ENCODE results near the gene ITGA6.

ITGA6 gene

DNA sequence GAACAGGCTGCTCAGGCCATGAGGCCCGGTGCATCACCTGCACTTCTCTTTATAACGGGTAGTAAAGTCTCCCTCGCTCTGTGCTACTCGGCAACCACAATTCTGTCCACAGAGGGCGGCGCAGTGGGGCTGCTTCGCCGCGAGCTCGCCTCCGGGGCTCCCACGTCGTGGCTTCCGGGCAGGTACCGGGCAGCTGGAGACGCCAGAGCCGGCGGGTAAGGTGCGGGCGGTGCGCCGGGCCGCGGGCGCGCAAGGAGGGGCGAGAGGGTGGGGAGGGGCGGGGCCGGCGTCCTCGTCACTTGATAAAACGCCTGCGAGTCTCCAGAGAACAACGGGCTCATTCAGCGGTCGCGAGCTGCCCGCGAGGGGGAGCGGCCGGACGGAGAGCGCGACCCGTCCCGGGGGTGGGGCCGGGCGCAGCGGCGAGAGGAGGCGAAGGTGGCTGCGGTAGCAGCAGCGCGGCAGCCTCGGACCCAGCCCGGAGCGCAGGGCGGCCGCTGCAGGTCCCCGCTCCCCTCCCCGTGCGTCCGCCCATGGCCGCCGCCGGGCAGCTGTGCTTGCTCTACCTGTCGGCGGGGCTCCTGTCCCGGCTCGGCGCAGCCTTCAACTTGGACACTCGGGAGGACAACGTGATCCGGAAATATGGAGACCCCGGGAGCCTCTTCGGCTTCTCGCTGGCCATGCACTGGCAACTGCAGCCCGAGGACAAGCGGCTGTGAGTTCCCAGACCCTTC, at the start of gene ITGA6:
ITGA6 (plus strand) TSS at position 331 of the 734 bp plus-strand sequence.
- peak; percentile 78 for ATAC-seq
- peaks cover 20% of the 10 kb centered on the region for H3K4me1 Mint-ChIP-seq

GRCh38 chr2:172380436-172381274, 46.7 kb upstream of the ITGA6 start:
- peaks cover 11% of the 10 kb centered on the region for H3K4me1 Mint-ChIP-seq

More for the DNA sequence above, at the start of gene ITGA6:
- H3K9me3 Mint-ChIP-seq: no peaks in the 10 kb centered on the region
- no peaks in the 10 kb centered on the region for H3K36me3 Mint-ChIP-seq
- peaks cover 26% of the 10 kb centered on the region for H3K27me3 Mint-ChIP-seq
- H3K27ac Mint-ChIP-seq: no peak within 1 kb of the TSS
- H3K4me3 Mint-ChIP-seq: peak within 1 kb of the TSS; percentile 72

GRCh38 chr2:172381275-172382027, 45.9 kb upstream of the ITGA6 start:
- H3K27me3 Mint-ChIP-seq: peaks cover 20% of the 10 kb centered on the region
- peaks cover 11% of the 10 kb centered on the region for H3K4me1 Mint-ChIP-seq
- no peak overlapping the region for H3K27ac Mint-ChIP-seq
- peaks cover 5% of the 10 kb centered on the region for H3K36me3 Mint-ChIP-seq
- peaks cover 5% of the 10 kb centered on the region for H3K9me3 Mint-ChIP-seq
- no peak for ATAC-seq
- H3K4me3 Mint-ChIP-seq: no peak overlapping the region

More at GRCh38 chr2:172380436-172381274, 46.7 kb upstream of the ITGA6 start:
- peaks cover 5% of the 10 kb centered on the region for H3K36me3 Mint-ChIP-seq
- no peak overlapping the region for H3K4me3 Mint-ChIP-seq
- H3K27me3 Mint-ChIP-seq: peaks cover 24% of the 10 kb centered on the region
- ATAC-seq: no peak
- peaks cover 5% of the 10 kb centered on the region for H3K9me3 Mint-ChIP-seq
- H3K27ac Mint-ChIP-seq: no peak overlapping the region

DNA sequence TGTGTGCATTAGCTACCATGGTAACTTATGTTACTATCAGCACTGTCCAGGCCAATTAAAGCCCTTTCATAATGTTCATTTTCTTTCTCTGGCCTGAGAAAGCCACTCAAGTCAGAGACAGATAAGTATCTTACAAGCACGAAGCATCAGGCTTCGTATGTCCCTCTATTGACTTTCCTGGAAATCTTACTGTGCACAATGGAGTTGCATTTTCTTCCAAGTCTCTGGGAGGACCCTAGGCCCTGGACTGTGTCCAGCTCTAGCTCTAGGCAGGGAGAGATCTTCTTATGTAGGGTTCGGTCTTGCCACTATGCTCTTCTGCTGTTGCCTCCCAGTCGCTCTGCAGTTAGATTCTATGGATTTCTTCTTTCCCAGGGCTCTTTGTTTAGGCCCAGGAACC, 40.0 kb upstream of the ITGA6 start:
- H3K4me1 Mint-ChIP-seq: no peaks in the 10 kb centered on the region
- H3K27me3 Mint-ChIP-seq: peaks cover 20% of the 10 kb centered on the region
- no peak overlapping the region for H3K4me3 Mint-ChIP-seq
- no peak overlapping the region for H3K27ac Mint-ChIP-seq
- H3K9me3 Mint-ChIP-seq: no peaks in the 10 kb centered on the region
- no peaks in the 10 kb centered on the region for H3K36me3 Mint-ChIP-seq
- ATAC-seq: no peak

- H3K27ac Mint-ChIP-seq: no peak overlapping the region
These were observed 37.6 kb upstream of the ITGA6 start for GRCh38 chr2:172389685-172390339.

DNA sequence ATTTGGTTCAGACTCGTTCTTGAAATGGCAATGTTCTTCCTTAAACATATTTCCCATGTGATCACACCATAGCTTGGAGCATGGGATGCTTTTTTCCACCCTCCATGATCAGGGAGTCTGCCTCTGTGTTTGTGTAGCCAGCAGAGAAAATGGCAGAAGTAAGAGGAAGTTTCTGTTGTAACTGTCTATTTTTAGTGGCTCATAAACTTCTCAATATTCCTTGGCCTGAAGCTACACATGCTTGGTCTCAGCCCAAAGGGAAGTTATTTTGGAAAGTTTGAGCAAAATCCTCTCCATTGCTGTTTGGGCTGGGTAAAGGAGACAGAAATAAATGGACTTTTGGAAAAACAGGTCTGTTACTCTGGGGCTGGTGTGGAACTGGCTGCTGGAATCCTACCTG, 33.4 kb upstream of the ITGA6 start:
- Mint-ChIP-seq H3K9me3 (no peaks in the 10 kb centered on the region), H3K4me1 (no peaks in the 10 kb centered on the region), H3K27ac (no peak overlapping the region), H3K4me3 (no peak overlapping the region), H3K36me3 (no peaks in the 10 kb centered on the region), H3K27me3 (no peaks in the 10 kb centered on the region)
- no peak for ATAC-seq

More at GRCh38 chr2:172389685-172390339, 37.6 kb upstream of the ITGA6 start:
- ATAC-seq: no peak
- H3K9me3 Mint-ChIP-seq: no peaks in the 10 kb centered on the region
- no peak overlapping the region for H3K4me3 Mint-ChIP-seq
- H3K4me1 Mint-ChIP-seq: no peaks in the 10 kb centered on the region
- peaks cover 6% of the 10 kb centered on the region for H3K27me3 Mint-ChIP-seq
- no peaks in the 10 kb centered on the region for H3K36me3 Mint-ChIP-seq

GRCh38 chr2:172395503-172395902, 31.9 kb upstream of the ITGA6 start:
- Mint-ChIP-seq H3K9me3 (no peaks in the 10 kb centered on the region), H3K4me3 (no peak overlapping the region), H3K27ac (no peak overlapping the region), H3K36me3 (no peaks in the 10 kb centered on the region), H3K4me1 (no peaks in the 10 kb centered on the region), H3K27me3 (no peaks in the 10 kb centered on the region)
- ATAC-seq: peak; percentile 48

GRCh38 chr2:172397148-172397834, 30.1 kb upstream of the ITGA6 start:
- ATAC-seq: no peak
- no peaks in the 10 kb centered on the region for H3K27me3 Mint-ChIP-seq
- H3K4me3 Mint-ChIP-seq: no peak overlapping the region
- H3K36me3 Mint-ChIP-seq: no peaks in the 10 kb centered on the region
- H3K27ac Mint-ChIP-seq: no peak overlapping the region
- H3K9me3 Mint-ChIP-seq: no peaks in the 10 kb centered on the region
- no peaks in the 10 kb centered on the region for H3K4me1 Mint-ChIP-seq

GRCh38 chr2:172398440-172398839, 28.9 kb upstream of the ITGA6 start:
- H3K27ac Mint-ChIP-seq: no peak overlapping the region
- peaks cover 2% of the 10 kb centered on the region for H3K27me3 Mint-ChIP-seq
- H3K36me3 Mint-ChIP-seq: no peaks in the 10 kb centered on the region
- H3K4me3 Mint-ChIP-seq: no peak overlapping the region
- H3K4me1 Mint-ChIP-seq: no peaks in the 10 kb centered on the region
- ATAC-seq: no peak
- no peaks in the 10 kb centered on the region for H3K9me3 Mint-ChIP-seq

DNA sequence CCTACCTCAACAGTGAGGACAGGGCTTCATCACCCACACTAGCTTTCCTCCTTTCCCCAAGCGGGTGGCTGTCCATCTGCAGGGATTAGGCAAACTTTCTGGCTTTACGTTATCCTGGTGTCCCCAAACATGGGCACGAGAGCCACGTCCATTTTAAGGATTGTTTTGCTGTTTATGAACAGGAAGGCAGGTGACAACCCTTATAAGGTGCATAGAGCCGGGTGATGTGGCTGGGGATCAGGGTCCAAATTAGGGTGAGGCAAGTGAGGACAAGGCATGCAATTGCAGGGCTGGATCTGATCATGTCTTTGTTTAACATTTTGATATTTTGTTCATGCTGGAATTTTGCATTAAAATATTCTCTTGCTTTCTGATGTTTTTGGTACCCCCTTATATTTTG, 27.6 kb upstream of the ITGA6 start:
- Mint-ChIP-seq H3K27me3 (peaks cover 9% of the 10 kb centered on the region), H3K9me3 (no peaks in the 10 kb centered on the region), H3K36me3 (no peaks in the 10 kb centered on the region), H3K4me3 (no peak overlapping the region), H3K27ac (no peak overlapping the region), H3K4me1 (no peaks in the 10 kb centered on the region)
- no peak for ATAC-seq

DNA sequence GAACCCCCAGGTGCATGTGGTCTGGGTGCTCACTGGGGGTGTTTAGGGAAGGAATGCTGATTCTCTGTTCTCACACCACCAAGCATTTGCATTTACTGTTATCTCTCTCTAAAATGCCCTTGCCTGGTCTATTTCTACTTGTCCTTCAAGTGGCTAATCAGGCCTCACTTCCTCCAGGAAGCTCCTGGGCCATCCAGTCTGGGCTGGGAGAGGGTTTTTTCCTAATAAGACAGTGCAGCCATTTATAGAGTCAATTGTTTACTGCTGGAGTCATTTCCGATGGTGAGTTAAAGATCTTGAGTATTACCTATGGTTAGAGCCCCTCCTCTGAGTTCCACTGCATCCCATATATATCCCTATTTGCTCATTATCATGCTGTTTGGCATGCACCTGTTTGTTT, 25.2 kb upstream of the ITGA6 start:
- Mint-ChIP-seq H3K27ac (no peak overlapping the region), H3K4me3 (no peak overlapping the region), H3K36me3 (no peaks in the 10 kb centered on the region), H3K27me3 (peaks cover 9% of the 10 kb centered on the region), H3K9me3 (peaks cover 4% of the 10 kb centered on the region), H3K4me1 (no peaks in the 10 kb centered on the region)
- no peak for ATAC-seq

GRCh38 chr2:172403402-172403801, 24.0 kb upstream of the ITGA6 start:
- H3K9me3 Mint-ChIP-seq: peaks cover 4% of the 10 kb centered on the region
- ATAC-seq: no peak
- no peaks in the 10 kb centered on the region for H3K36me3 Mint-ChIP-seq
- H3K27me3 Mint-ChIP-seq: peaks cover 9% of the 10 kb centered on the region
- H3K4me3 Mint-ChIP-seq: no peak overlapping the region
- no peak overlapping the region for H3K27ac Mint-ChIP-seq
- H3K4me1 Mint-ChIP-seq: no peaks in the 10 kb centered on the region

GRCh38 chr2:172403881-172404468, 23.4 kb upstream of the ITGA6 start:
- Mint-ChIP-seq H3K4me3 (no peak overlapping the region), H3K9me3 (peaks cover 4% of the 10 kb centered on the region), H3K27ac (no peak overlapping the region), H3K36me3 (no peaks in the 10 kb centered on the region), H3K27me3 (peaks cover 9% of the 10 kb centered on the region), H3K4me1 (no peaks in the 10 kb centered on the region)
- ATAC-seq: no peak

DNA sequence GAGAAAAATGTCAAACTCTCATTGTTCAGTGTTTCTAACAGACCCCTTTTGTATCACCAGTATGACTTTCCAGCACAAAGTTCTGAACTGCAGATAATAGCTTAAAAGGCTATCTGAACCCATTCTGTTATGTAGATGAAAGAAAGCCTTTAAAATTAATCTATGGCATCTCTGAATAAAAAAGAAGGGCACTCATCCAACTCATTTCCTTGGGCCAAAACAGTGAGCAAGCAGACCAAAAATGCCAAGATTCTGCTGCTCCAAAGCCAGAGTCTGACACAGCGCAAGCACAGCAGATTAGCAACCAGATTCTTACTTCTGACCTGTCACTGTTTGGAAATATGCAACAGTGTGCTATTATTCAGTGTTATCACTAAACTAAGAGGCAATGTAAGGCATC, 22.6 kb upstream of the ITGA6 start:
- ATAC-seq: no peak
- peaks cover 9% of the 10 kb centered on the region for H3K27me3 Mint-ChIP-seq
- no peak overlapping the region for H3K27ac Mint-ChIP-seq
- no peaks in the 10 kb centered on the region for H3K4me1 Mint-ChIP-seq
- peaks cover 4% of the 10 kb centered on the region for H3K9me3 Mint-ChIP-seq
- H3K36me3 Mint-ChIP-seq: no peaks in the 10 kb centered on the region
- H3K4me3 Mint-ChIP-seq: no peak overlapping the region
